Subcutaneous adipose tissue (tissue), 4 donors: ENCODE results near the gene PLSCR5. TPM values are rescaled to one million over a fixed set of nuclear protein-coding genes. Genes with fewer than 3 reads are reported as not detected.

Experiments
- CTCF ChIP-seq: fragments of 450-650 bp; IDR thresholded peaks from one replicate; pipeline ENCODE4 v1.5.1; 2016; ENCODE audit warnings: low read depth, mild to moderate bottlenecking, control low read depth, antibody characterized with exemption, moderate library complexity
- total RNA-seq, 4 donors: library from RNA; depleted of rRNA; stranded (reverse); fragments of >200 nt; gene quantifications; one replicate each; pipeline ENCODE4 v1.1.0, GENCODE V29; 2016

Gene PLSCR5
- not detected for total RNA-seq

- no peak for TF ChIP-seq CTCF
Observed at GRCh38 chr3:146605106-146605505, at the start of gene PLSCR5. PLSCR5 (minus strand) TSS chr3:146605346; CDS start chr3:146605212, 134 bp downstream.

- no peak for TF ChIP-seq CTCF
Observed at GRCh38 chr3:146653978-146654377, 48.8 kb upstream of the PLSCR5 start.

- no peak for TF ChIP-seq CTCF
Observed at GRCh38 chr3:146650691-146651442, 45.7 kb upstream of the PLSCR5 start.

GRCh38 chr3:146646261-146646660 is 41.1 kb upstream of the PLSCR5 start:
- TF ChIP-seq CTCF: no peak

- TF ChIP-seq CTCF: no peak
Observed at GRCh38 chr3:146640955-146641867, 36.1 kb upstream of the PLSCR5 start.

GRCh38 chr3:146640361-146640760 is 35.2 kb upstream of the PLSCR5 start:
- no peak for TF ChIP-seq CTCF

GRCh38 chr3:146638718-146639117 is 33.6 kb upstream of the PLSCR5 start:
- TF ChIP-seq CTCF: no peak
